Measurements from ENCODE around the gene WDR27.
"Not testable (repeated sequence)": the region's sequence is repeated elsewhere in the genome, so short reads cannot be mapped to it uniquely, and the experiment has no call there.

WDR27 gene

DNA sequence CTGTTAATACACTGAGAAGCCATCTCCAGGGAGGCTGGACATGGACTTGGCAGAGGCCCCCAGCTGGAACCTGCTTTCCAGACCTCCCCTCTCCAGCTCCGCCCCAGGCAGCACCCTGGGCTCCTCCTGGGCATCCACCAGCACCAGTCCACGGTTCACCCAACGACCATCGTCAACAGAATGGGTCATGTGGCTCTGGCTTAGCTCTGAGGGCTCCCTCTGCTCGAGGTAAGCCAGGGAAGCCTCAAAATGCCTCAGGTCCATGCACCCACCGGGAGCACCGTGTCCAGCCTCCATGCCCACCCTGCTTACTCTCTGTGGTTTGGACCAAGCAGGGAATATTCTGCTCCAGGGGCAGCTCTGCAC is 40.5 kb downstream of the WDR27 start:
- no peak for DNase-seq (ENCODE audit: low spot score)

DNA sequence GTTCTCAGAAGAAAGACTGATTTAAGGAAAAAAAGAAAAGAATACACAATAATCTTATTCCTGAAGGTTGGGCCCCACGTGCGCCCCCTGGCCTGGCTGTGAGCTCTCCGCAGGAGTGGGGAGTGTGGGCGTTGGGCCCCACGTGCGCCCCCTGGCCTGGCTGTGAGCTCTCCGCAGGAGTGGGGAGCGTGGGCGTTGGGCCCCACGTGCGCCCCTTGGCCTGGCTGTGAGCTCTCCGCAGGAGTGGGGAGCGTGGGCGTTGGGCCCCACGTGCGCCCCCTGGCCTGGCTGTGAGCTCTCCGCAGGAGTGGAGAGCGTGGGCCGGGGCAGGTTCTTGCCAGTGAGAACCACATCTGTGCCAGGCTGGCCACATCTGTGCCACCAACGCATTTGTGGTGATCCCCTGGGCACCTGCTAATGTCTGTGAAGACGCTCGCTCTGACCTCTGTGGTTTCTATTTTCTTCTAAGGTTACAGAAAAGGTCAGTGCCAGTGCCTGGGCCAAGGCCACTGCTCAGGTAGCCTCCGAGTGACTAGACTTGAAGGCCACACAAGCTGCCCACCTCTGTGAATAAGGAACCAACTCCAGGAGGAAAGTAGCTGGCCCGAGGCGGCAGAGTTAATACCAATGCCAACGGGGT is 41.0 kb downstream of the WDR27 start:
- DNase-seq (ENCODE audit: low spot score) = no peak

DNA sequence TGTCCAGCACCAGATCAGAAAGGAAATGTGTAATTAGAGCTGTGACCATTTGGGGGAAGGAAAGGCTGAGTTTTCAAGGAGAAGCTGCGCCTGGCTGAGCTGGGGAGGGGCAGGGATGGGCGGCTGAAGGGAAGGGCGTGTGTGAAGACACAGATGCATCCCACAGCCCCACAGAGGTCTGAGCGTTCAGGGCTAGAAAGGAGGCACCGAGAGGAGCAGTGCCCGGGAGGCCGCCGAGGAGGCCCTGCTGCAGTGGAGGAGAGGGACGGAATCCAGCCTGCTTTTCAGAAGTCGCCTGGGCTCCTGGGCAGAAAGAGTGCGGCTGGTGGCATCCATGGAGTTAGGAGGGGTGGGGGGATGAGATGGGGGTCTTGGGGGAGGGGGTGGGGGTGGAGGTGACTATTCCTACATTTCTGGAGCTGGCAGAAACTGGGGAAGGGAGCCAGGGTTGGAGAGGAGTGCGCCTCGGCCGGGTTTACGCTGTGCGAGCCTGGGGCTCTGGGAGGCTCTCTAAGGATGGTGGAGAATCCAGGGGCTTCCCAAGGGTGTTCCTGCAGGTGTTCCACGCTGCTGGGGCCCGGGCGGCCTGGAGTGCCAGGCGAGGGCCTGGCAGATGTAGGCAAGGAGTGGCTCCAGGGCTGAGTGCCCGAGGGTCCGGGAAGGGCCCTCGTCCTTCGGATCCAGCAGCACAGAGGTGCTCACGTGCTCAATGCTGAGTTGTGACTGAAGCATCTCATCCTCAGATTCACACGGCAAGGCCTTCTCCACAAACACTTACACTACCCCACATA is 41.8 kb downstream of the WDR27 start:
- DNase-seq (ENCODE audit: low spot score) = no peak

DNA sequence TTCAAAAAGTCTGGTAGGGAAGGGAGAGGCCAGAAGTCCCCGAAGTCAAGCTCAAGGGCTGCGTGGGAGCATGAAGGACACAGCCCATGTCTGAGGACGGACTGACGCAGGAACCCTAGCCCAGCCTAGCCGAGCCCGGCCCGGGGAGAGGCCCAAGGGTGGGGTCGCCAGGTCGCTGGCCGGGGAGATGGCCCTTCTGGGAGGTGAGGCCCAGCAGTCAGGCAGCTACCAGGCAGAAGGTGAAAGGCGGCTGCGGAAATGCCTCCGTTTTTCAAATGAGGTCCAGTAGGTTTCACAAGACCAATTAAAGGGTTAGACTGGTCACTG is 44.6 kb downstream of the WDR27 start:
- no peak for DNase-seq (ENCODE audit: low spot score)

DNA sequence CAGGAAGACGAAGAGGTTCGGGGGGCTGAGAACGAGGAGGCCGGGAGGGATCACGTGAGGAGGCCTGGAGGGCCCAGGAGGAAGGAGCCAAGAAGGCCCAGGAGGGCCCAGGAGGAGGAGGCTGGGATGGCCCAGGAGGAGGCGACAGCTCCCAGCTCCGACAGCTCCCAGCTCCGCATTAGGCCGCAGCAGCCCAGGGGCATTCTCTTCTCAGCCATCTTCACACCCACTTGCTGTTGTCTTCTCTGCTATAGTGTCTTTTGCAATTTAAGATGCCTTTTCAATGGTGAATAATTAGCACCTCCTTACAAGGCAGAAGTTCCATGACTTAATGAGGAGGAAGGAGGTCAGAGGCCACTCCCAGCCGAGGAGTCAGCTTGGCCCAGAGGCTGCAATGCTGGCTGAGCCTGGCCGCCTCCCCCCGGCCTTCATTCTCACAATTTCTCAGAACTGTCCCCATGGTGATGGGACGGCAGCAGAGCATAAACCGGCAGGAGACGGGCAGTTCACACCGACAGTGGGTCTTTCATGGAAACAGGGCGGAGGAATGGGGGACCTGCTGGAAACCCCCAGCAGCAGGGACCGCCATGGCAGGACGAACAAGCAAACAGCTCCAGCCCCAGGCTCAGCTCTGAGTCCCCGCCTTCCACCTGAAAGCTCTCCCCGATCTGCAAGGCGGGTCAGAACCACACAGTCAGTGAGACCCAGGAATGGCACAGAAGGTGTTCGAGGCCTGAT is 45.1 kb downstream of the WDR27 start:
- no peak for DNase-seq (ENCODE audit: low spot score)

DNA sequence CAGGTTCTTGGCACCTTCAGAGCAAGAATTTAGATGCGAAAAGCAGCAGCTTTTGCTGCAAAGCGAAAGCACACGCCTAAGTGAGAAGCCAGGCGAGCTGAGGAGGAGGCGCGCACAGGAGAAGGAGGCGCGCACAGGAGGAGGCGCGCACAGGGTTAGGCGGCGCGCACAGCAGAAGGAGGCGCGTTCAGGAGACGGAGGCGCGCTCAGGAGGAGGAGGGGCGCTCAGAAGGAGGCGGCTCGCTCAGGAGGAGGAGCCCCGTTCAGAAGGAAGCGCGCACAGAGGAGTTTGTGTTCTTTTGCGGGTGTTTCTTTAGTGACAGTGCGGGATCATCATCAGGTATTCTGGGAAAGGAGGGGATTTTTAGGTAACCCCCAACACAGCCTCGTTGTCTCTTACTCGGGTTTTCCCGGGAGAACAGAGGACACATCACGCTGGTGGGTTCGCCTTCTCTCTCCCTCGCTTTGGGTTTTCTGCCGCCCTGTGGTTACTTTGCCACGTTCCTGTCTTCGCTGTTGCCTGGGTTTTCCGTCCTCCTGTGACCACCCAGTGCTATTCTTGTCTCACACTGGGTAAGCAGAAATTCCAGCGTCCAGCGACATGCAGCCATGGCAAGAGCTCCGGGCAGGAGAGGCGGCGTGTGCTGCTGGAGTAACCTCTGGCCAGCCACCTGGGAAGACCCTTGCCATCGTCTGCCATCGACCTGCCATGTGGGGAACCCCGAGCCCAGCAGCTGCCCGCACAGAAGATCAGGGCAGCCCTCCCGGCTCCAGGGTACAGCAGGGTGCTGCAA is 47.0 kb downstream of the WDR27 start:
- DNase-seq (ENCODE audit: low spot score) = no peak

DNA sequence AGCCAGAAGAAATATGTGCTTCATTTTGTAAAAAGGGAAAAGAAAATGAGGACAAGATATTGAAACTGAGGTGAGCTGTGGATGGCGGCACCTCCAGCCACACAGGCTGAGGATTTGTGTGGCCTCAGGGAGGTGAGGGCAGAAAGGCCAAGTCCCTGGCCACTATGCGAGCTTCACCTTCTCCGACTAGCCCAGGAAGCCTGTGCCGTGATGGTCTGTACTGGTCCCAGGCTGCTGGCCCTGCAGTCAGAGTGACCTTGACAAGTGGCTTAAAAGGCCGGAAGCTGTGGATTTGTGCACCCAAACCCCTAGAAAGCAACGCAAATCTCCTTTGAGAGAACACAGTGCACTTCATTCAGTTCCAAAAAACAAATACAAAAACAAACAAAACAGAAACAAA is 48.1 kb downstream of the WDR27 start:
- no peak for DNase-seq (ENCODE audit: low spot score)

DNA sequence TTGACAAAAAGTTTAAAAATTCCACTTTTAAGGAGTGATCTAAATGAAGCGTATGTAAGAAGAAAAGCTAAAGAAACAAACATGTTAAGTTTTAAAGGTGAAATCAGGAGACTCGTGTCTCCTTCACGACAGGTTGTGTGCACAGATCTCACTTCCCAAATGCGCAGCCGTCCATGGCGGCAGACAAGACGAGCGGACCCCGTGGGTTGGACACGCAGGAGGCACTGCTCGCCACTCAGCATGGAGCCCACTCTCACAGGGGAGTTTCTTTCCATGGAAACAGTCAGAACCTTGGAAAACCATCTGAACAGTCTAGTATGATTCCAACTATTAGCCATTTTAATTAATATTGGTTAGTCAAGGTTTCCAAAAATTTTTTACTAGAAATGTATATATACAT is 48.9 kb downstream of the WDR27 start:
- no peak for DNase-seq (ENCODE audit: low spot score)

DNA sequence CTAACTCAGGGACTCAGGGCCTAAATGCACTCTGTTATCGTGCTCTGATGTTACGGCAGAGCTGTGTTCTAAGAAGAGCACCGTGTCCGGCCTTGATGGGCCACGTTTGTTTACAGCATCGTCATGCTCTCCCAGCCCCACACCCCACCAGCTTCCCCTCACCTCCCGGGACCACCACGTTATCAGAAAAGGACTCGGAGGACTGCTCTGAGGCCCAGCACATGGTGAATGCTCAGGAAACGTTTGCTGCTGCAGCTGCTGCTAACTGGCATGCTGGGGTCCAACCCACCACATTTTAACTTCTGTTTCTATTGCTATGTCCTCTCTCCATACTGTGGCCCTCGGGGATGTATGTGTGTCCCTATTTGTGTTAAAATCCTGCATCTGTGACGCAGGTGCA is 50.3 kb downstream of the WDR27 start:
- DNase-seq (ENCODE audit: low spot score) = no peak

DNA sequence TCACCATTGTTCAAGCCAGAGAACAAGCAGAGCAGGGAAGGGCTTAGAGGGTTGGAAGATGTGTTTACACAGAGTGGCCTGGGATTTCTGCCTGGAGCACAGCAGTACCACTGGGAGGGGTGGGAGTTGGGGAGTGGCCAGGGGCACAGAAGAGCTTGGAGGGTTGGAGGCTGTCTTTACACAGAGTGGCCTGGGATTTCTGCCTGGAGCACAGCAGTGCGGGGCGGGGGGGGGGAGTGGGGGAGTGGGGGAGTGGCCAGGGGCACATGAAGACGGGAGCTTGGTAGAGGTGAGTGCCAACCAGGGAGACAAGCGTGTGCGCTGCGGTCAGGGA is 50.9 kb downstream of the WDR27 start:
- DNase-seq (ENCODE audit: low spot score) = no peak

DNA sequence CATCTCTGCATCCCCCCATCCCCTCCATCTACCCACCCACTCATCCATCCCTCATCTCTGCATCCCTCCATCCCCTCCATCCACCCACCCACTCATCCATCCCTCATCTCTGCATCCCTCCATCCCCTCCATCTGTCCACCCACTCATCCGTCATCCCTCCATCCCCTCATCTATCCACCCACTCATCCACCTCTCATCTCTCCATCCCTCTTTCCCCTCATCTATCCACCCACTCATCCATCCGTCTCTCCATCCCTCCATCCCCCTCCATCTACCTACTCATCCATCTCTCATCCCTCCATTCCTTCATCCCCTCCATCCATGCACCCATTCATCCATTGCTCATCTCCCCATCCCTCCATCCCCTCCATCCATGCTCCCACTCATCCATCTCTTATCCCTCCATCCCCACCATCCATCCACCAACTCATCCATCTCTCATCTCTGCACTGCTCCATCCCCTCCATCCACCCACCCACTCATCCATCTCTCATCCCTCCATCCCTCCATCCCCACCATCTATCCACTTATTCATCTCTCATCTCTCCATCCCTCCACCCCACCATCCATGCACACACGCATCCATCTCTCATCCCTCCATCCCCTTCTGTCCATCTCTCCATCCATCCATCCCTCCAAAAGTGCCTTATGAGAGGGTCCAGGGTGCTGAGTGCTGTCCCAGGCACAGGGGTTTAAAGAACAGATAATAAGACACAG is 51.4 kb downstream of the WDR27 start:
- DNase-seq (ENCODE audit: low spot score) = no peak

DNA sequence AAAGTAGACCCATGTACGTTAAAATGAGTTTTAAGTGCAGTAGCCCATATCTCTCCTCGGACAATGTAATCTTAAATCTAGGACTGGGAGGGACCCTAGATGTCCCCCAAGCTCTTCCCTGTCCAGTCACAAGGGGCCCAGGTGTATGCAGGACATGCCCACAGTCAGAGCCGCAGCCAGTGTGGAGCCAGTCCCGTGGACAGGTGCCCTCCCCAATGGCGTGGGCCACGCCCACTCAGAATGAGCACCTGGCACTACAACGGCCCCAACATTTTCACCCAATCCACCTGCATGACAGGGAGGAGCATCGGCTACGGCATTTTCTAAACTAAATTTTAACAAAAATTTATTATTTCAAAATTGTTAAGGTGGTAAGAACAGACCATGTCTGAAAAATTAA is 53.2 kb downstream of the WDR27 start:
- DNase-seq (ENCODE audit: low spot score) = no peak

DNA sequence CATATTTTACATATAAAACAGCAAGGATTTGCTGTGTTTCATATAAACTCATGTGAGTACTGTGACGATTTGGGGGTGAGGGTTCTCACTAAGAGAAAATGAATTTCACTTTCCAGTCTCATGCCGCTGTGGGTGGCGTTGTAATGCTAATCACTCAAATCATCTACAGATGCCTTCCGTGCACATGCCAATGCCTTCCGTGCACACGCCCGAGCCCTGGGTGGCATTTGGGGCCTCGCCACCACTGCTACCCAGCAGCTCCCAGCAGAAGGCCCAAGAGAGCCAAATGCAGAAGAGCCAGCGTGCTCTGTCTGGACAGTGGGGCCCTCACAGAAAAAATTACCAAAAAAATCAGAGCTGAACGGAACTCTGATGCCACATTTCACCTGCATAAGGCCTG is 53.7 kb downstream of the WDR27 start:
- no peak for DNase-seq (ENCODE audit: low spot score)

DNA sequence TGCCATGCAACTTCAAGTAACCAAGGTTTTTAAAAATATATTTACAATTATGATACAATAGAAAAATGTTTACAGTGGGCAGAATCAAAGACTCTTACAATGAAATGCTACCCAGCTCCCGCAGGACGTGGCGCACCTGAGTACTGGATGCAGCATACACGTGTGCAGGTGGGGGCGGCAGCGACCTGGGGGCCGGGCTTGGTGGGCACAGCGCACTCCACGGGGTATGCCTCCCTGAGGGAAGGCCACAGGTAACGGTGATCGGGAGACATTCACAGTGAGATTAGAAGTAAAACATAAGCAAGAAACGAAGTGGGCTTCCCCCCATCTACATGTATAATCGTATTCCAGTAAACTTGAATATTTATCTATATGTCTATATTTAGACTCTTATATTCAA is 54.2 kb downstream of the WDR27 start:
- no peak for DNase-seq (ENCODE audit: low spot score)

DNA sequence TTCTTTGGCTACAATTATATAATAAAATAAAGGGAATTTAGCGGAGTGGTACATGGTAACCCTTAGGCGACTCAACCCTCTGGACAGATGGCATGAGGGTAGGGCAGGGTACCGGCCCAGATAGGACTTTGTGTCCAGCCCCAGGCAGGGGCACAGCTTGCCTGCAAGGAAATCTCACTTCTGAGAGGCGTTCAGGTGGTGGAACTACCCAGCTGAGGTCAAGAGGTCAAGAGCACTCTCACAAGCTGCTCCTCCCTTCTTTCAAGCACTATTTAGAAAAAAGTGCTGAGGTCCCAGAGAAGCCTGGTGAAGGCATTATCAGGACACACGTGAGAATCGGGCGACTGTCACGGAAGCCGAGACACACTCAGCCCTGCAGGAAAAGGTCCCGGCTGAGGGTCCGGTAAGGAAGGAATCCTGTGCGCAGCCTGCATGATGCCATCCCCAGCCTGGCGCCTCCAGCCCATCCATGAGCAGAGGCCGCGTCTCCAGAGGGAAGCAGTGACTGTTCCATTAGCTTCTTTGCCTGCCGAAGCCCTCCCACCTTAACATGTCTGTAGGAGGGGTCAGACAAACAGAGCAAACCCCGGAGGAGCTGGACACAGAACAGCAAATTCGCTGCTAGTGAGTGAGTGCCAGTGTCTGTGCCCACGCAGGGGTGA is 54.8 kb downstream of the WDR27 start:
- no peak for DNase-seq (ENCODE audit: low spot score)

DNA sequence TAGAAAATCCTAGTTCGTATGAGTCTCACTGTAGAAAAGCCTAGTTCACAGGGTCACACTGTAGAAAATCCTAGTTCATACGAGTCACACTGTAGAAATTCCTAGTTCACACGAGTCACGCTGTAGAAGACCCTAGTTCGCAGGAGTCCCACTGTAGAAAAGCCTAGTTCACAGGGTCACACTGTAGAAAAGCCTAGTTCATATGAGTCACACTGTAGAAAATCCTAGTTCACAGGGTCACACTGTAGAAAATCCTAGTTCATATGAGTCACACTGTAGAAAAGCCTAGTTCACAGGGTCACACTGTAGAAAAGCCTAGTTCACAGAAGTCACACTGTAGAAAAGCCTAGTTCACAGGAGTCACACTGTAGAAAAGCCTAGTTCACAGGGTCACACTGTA is 56.4 kb downstream of the WDR27 start:
- DNase-seq (ENCODE audit: low spot score) = not testable (repeated sequence)

DNA sequence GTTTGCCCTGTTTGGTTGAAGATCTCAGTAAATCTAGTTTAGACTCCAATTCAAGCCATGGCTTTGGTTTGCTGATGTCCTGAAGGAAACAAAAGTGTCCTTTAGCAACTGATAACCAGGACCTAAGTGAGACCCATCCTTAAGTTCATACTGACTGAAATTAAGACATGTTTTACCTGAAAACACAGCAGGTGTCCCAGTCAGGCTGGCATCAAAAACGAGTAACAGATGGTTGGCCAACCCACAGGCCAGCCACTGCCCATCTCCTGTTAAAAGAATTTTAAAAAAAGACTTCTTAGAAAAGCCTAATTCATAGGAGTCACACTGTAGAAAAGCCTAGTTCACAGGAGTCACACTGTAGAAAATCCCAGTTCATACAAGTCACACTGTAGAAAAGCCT is 58.3 kb downstream of the WDR27 start:
- no peak for DNase-seq (ENCODE audit: low spot score)

DNA sequence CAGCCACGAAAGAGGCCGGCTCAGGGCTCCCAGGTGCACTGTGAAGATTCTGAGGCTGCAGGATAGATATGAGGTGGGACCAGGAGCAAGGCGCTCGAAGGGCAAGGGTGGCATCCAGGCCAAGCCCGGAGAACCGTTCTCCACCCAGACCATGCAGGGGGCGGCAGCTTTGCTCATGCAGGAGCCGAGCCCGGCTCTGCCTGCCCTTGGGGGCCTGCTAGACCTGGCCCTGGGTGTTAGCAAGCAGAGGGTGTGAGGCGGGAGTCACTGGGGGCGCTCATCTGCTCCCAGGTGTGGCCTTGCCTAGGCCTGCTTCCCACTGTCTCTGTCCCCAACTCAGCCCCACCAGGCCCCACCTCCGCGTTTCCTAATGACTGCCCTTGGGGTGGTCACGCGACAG is 59.4 kb downstream of the WDR27 start:
- DNase-seq (ENCODE audit: low spot score) = no peak

DNA sequence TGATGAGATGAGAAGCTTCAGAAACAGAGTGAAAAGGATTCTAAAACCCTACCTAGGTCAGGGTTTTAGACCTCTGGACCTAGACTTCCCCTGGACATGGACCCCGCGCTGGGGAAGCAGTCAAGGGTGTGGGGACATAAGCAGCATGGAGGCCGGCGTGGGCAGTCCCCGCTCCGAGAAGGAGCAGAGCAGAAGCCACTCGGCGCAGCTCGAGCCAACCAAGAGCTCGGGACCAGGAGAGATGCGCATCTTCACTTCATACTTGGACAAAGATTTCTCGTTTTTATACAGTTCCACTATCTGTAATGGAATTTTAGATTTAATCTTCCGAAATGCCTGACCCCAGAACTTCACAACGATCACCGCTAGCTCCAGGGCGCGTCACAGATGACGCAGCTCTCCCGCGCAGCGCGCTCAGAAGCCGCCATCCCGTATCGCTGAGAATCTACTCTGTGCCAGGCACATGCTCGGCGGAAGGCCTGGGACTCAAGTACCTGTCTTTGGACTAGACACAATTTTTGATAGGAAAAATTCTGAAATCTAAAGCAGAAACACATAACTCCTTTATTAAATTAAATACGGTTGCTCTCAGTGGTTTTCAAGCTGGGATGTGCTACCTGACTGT is 60.3 kb downstream of the WDR27 start:
- DNase-seq (ENCODE audit: low spot score) = no peak

DNA sequence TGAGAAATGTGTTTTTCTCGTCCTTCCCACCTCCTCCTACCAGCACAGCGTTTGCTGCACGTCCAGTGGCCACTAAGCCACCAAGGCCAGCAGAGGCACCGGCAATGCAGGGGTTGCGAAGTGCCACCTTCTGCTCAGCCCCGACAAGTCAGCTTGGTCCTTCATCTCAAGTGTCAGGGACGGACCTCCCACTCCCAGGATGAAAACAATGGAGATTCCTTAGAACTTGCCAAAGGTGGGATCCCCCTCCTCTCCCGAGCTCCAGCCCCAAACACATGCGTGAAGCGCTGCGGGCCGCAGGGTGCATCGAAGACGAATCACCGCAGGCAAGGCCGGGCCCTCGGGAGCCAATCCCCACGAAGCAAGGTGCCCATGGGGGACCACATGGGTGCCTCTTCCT is 60.8 kb downstream of the WDR27 start:
- DNase-seq (ENCODE audit: low spot score) = no peak

DNA sequence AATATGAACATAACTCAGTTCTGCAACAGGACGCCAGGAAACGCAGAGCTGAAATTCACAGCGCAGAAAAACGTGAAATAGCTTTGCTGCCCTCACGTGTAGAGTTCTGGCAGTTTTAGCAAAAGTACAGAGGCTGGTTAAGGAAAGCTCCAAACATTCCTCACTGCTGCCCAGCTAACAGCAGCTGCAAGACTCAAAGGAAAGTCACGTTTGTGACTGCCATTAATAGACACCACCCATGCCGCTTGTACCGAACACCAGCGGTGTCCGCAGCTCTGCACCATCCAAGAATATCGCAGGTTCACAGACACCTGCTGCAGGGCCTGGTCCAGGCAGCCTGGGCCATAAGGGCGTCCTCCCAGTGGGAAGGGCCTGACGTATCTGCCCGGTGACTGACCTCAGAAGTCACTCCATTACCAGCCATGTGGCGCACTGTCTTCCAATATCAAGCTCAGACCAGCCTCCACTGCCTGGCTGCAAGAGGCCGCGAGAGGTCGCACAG is 61.4 kb downstream of the WDR27 start:
- DNase-seq (ENCODE audit: low spot score) = no peak

All from LoVo (cell line).